Measurements from ENCODE around the gene GMPR2.

Gene GMPR2

GRCh38 chr14:24232121-24232644 lies 546 bp upstream of the GMPR2 start, which contains the start of gene NEDD8:
Gene NEDD8 (minus strand): TSS chr14:24232367. CDS start chr14:24232267, 100 bp downstream.
- Histone ChIP-seq H2AFZ (ENCODE audit: low read depth) (peak within 1 kb of the TSS; percentile 95), H3K4me2 (peak within 1 kb of the TSS; percentile 76), H3K4me1 (ENCODE audit: low read depth, poor library complexity, severe bottlenecking) (peaks cover 14% of the 10 kb centered on the region), H3K27ac (peak within 1 kb of the TSS; percentile 57), H3K36me3 (ENCODE audit: insufficient read depth) (no peaks in the 10 kb centered on the region), H3K4me3 (IDR thresholded peaks at IDR 0.05; ENCODE audit: insufficient read depth, low read depth, low read length) (no peak within 1 kb of the TSS), H3K27me3 (ENCODE audit: insufficient read depth, low read depth) (no peaks in the 10 kb centered on the region), H3K79me2 (ENCODE audit: insufficient read depth, low read depth) (peaks cover 8% of the 10 kb centered on the region; the same call in 1 of the 2 replicates), H3K9ac (peak within 1 kb of the TSS; percentile 46; the same call in 1 of the 2 replicates), H4K20me1 (ENCODE audit: insufficient read depth) (no peaks in the 10 kb centered on the region)
- TF ChIP-seq CTCF (conservative IDR thresholded peaks at IDR 0.05; ENCODE audit: low read depth, low read length), result no peak

- peak overlapping the region; percentile 46; the same call in 1 of the 2 replicates for H3K9ac ChIP-seq
- no peak overlapping the region for H2AFZ ChIP-seq (ENCODE audit: low read depth)
- no peaks in the 10 kb centered on the region for H3K27me3 ChIP-seq (ENCODE audit: insufficient read depth, low read depth)
- H3K4me3 ChIP-seq (IDR thresholded peaks at IDR 0.05; ENCODE audit: insufficient read depth, low read depth, low read length), result no peak overlapping the region
- H3K79me2 ChIP-seq (ENCODE audit: insufficient read depth, low read depth), result peaks cover 8% of the 10 kb centered on the region; the same call in 1 of the 2 replicates
- H3K4me1 ChIP-seq (ENCODE audit: low read depth, poor library complexity, severe bottlenecking), result peaks cover 14% of the 10 kb centered on the region
- no peak for TF ChIP-seq CTCF (conservative IDR thresholded peaks at IDR 0.05; ENCODE audit: low read depth, low read length)
- H3K4me2 ChIP-seq, result peak overlapping the region; percentile 76; the same call in 1 of the 2 replicates
- H3K36me3 ChIP-seq (ENCODE audit: insufficient read depth), result no peaks in the 10 kb centered on the region
- no peak overlapping the region for H3K27ac ChIP-seq
- no peaks in the 10 kb centered on the region for H4K20me1 ChIP-seq (ENCODE audit: insufficient read depth)
Observed at GRCh38 chr14:24233538-24233866, 773 bp downstream of the GMPR2 start.

- Histone ChIP-seq H3K4me3 (IDR thresholded peaks at IDR 0.05; ENCODE audit: insufficient read depth, low read depth, low read length) (no peak overlapping the region), H3K9ac (no peak overlapping the region), H3K79me2 (ENCODE audit: insufficient read depth, low read depth) (peaks cover 8% of the 10 kb centered on the region; the same call in 1 of the 2 replicates)
Observed at GRCh38 chr14:24234095-24235005, 1.6 kb downstream of the GMPR2 start.

More at GRCh38 chr14:24234095-24235005, 1.6 kb downstream of the GMPR2 start:
- Histone ChIP-seq H3K27me3 (ENCODE audit: insufficient read depth, low read depth) (no peaks in the 10 kb centered on the region), H3K27ac (no peak overlapping the region), H2AFZ (ENCODE audit: low read depth) (no peak overlapping the region), H3K36me3 (ENCODE audit: insufficient read depth) (no peaks in the 10 kb centered on the region), H4K20me1 (ENCODE audit: insufficient read depth) (no peaks in the 10 kb centered on the region), H3K4me2 (no peak overlapping the region), H3K4me1 (ENCODE audit: low read depth, poor library complexity, severe bottlenecking) (peaks cover 14% of the 10 kb centered on the region)
- no peak for TF ChIP-seq CTCF (conservative IDR thresholded peaks at IDR 0.05; ENCODE audit: low read depth, low read length)

Data from KMS-11 (cell line).